GM12878 (cell line): Measurements from ENCODE around the gene BBOF1. TPM values are rescaled to one million over a fixed set of nuclear protein-coding genes. Genes with fewer than 3 reads are reported as not detected.

ENCODE experiments used
- ATAC-seq: fragments of 200-7000 bp; cut with Tn5 transposase; 3 replicates; pipeline ENCODE4 v1.9.1; 2020; ENCODE audit warnings: mild to moderate bottlenecking, moderate library complexity
- BruUV-seq: library from RNA; stranded (reverse); fragments of 400-500 nt; replicated peaks from 2 replicates; lab custom pipeline; 2021; lab: Mats Ljungman, UMichigan
- CTCF ChIA-PET: fragments of 300-600 bp; sonication (Branson Sonifier 250); formaldehyde crosslinking; extraction: SDS; loops from one replicate; lab custom pipeline; 2021; ENCODE audit warnings: inconsistent platforms; lab: Yijun Ruan, JAX
- POLR2A ChIA-PET: fragments of 350-600 bp; formaldehyde crosslinking; extraction: SDS; loops from one replicate; lab custom pipeline; 2021; ENCODE audit warnings: inconsistent platforms; lab: Charles Lee
- RAD21 ChIA-PET: fragments of 300-600 bp; sonication (Branson Sonifier 250); formaldehyde crosslinking; loops from one replicate; lab custom pipeline; 2023; ENCODE audit warnings: antibody characterized with exemption; ENCODE audit not compliant: unreplicated experiment; lab: Charles Lee
- SMC1A ChIA-PET: fragments of 300-600 bp; sonication (Branson Sonifier 250); formaldehyde crosslinking; loops from one replicate; lab custom pipeline; 2023; ENCODE audit not compliant: unreplicated experiment, uncharacterized antibody; lab: Charles Lee
- DNase-seq: peaks from one replicate; pipeline ENCODE4 v3.0.0-alpha.2; 2011; ENCODE audit warnings: low read depth, low spot score
- FAIRE-seq: peaks from 3 replicates; lab custom pipeline; 2011; peaks lifted over from hg19 to GRCh38; lab: Jason Lieb, UNC
- H2AFZ ChIP-seq: 2 replicates; pipeline ENCODE4 v1.6.0; 2011; ENCODE audit warnings: low read depth, low read length, control low read depth; ENCODE audit not compliant: control insufficient read depth
- H3K27ac ChIP-seq: 2 replicates; pipeline ENCODE4 v1.5.1; 2011; ENCODE audit warnings: control low read depth; ENCODE audit not compliant: control insufficient read depth, insufficient read depth
- H3K27me3 ChIP-seq, 2 experiments: replicated peaks in 1 of 2; 2 replicates each; pipeline versions ENCODE4 v1.6.0 to v1.6.1; 2011; ENCODE audit warnings: low read length in 1 of 2; ENCODE audit not compliant: control insufficient read depth in 2 of 2, insufficient read depth in 2 of 2
- H3K36me3 ChIP-seq, 2 experiments: 2 replicates each; pipeline ENCODE4 v1.5.1; 2011; ENCODE audit warnings: low read length in 1 of 2; ENCODE audit not compliant: control insufficient read depth in 2 of 2, insufficient read depth in 2 of 2
- H3K4me1 ChIP-seq: 2 replicates; pipeline ENCODE4 v1.6.1; 2011; ENCODE audit warnings: mild to moderate bottlenecking, low read length, moderate library complexity, mixed read lengths; ENCODE audit not compliant: control insufficient read depth, insufficient read depth
- H3K4me2 ChIP-seq: 2 replicates; pipeline ENCODE4 v1.6.0; 2011; ENCODE audit warnings: control low read depth; ENCODE audit not compliant: control insufficient read depth, insufficient read depth
- H3K4me3 ChIP-seq: fragments of 200-600 bp; sonication (generic); 2 replicates; pipeline ENCODE4 v1.5.1; 2016
- H3K79me2 ChIP-seq: 2 replicates; pipeline ENCODE4 v1.6.0; 2011; ENCODE audit warnings: low read length; ENCODE audit not compliant: control insufficient read depth, insufficient read depth
- H3K9ac ChIP-seq: 2 replicates; pipeline ENCODE4 v1.8.0; 2011; ENCODE audit warnings: low read length, control low read depth, mixed read lengths; ENCODE audit not compliant: control insufficient read depth, insufficient read depth
- H3K9me3 ChIP-seq: replicated peaks from 3 replicates; pipeline ENCODE4 v1.5.1; 2011; ENCODE audit warnings: mild to moderate bottlenecking, low read length; ENCODE audit not compliant: control insufficient read depth, insufficient read depth
- H4K20me1 ChIP-seq: 2 replicates; pipeline ENCODE4 v1.6.0; 2011; ENCODE audit not compliant: control insufficient read depth, insufficient read depth
- E2F8 ChIP-seq: fragments of 450-650 bp; IDR thresholded peaks from 2 replicates; pipeline ENCODE4 v1.6.1; 2018; ENCODE audit warnings: mild to moderate bottlenecking, low read depth, moderate library complexity; ENCODE audit not compliant: partially characterized antibody
- EZH2 ChIP-seq: IDR thresholded peaks from 2 replicates; pipeline ENCODE4 v1.6.1; 2012; ENCODE audit warnings: low read depth, mild to moderate bottlenecking, control low read depth, inconsistent platforms, low read length, borderline replicate concordance; ENCODE audit not compliant: control insufficient read depth
- HDAC2 ChIP-seq: fragments of 200-600 bp; sonication (generic); IDR thresholded peaks from 2 replicates; pipeline ENCODE4 v1.6.1; 2017
- JUND ChIP-seq: IDR thresholded peaks from 2 replicates; pipeline ENCODE4 v1.6.1; 2012; ENCODE audit warnings: low read depth, mild to moderate bottlenecking, low read length, improper control_type of control experiment, moderate library complexity
- KDM1A ChIP-seq: fragments of 200-600 bp; sonication (generic); IDR thresholded peaks from 2 replicates; pipeline ENCODE4 v1.6.1; 2016; ENCODE audit warnings: borderline replicate concordance
- MTA2 ChIP-seq: fragments of 450-650 bp; IDR thresholded peaks from 2 replicates; pipeline ENCODE4 v1.6.1; 2016; ENCODE audit warnings: low read depth, mild to moderate bottlenecking, moderate library complexity
- SMAD5 ChIP-seq: IDR thresholded peaks from 2 replicates; pipeline ENCODE4 v1.6.1; 2016; ENCODE audit warnings: antibody characterized with exemption, low read depth
- SMC3 ChIP-seq: IDR thresholded peaks from 2 replicates; pipeline ENCODE4 v1.6.1; 2011; ENCODE audit warnings: low read length, improper control_type of control experiment, borderline replicate concordance
- TCF7 ChIP-seq: IDR thresholded peaks from 2 replicates; pipeline ENCODE4 v1.6.1; 2014; ENCODE audit warnings: antibody characterized with exemption, borderline replicate concordance
- WGBS: methylation state at CpG from one replicate; pipeline ENCODE4 v1.1.6; 2016; ENCODE audit warnings: low lambda C conversion rate; ENCODE audit not compliant: insufficient replicate concordance, insufficient coverage; ENCODE audit errors: missing lambda C conversion rate; 5-methylcytosine and 5-hydroxymethylcytosine counted together
- in situ Hi-C: fragments of 300-500 bp; cut with MboI; formaldehyde crosslinking; loops from 9 replicates; pipeline ENCODE4 v1.14.3; 2018; ENCODE audit warnings: mixed read lengths
- intact Hi-C: fragments of 100-400 bp; cut with micrococcal nuclease; formaldehyde crosslinking; loops from one replicate; pipeline ENCODE4 v1.14.2; 2022; ENCODE audit not compliant: unreplicated experiment
- polyA plus RNA-seq, 11 experiments: library from polyadenylated mRNA; depleted of rRNA in 4 of 11; unstranded in 6 of 11; stranded (reverse) in 5 of 11; fragments of >200 nt; fragmentation: Nextera tagmentation in 4 of 11; fragmentation: Illumina TruSeq in 1 of 11; extraction: Ambion mirVana in 4 of 11; extraction: Trizol in 1 of 11; gene quantifications; 1 replicate in 1 of 11; 2 replicates in 10 of 11; pipeline versions ENCODE4 v1.2.1 to v1.2.3, GENCODE V29; 2011 to 2016; ENCODE audit warnings: inconsistent platforms in 2 of 11, missing spikeins in 2 of 11, low read depth in 1 of 11
- total RNA-seq, 4 experiments: library from RNA; depleted of rRNA in 3 of 4; stranded (reverse); fragments of >200 nt in 3 of 4; fragmentation: Illumina TruSeq in 1 of 4; extraction: Trizol in 1 of 4; gene quantifications; 2 replicates each; pipeline versions ENCODE4 v1.2.1 to v1.2.3, GENCODE V29; 2013 to 2021
- TF ChIP-seq, protein P1 (sequence below): fragments of 450-650 bp; IDR thresholded peaks from 2 replicates; pipeline ENCODE4 v1.6.1; 2017; ENCODE audit warnings: mild to moderate bottlenecking, low read depth, inconsistent platforms; ENCODE audit not compliant: poor library complexity, severe bottlenecking
- TF ChIP-seq, protein P2 (sequence below): IDR thresholded peaks from 2 replicates; pipeline ENCODE4 v1.6.1; 2012; ENCODE audit warnings: improper control_type of control experiment, low read depth, low read length; ENCODE audit not compliant: insufficient replicate concordance

BBOF1 gene
- total and polyA plus RNA-seq, 10 of the 15 experiments (the other 5 are each of a cell fraction or from before 2014, with no cell fraction given): 0.50 to 2.6 (median 0.79) TPM

- no peak for TF ChIP-seq E2F8
- peak; percentile 45; the same call in 1 of the 2 replicates for TF ChIP-seq SMC3
Measured at GRCh38 chr14:74038020-74038859, 19.1 kb downstream of the BBOF1 start (continued).

- ChIA-PET RAD21 (no interaction called here), SMC1A (no interaction called here), CTCF (no interaction called here), POLR2A (no interaction called here)
- Histone ChIP-seq H2AFZ (no peak overlapping the region), H3K4me1 (no peaks in the 10 kb centered on the region), H3K4me2 (no peak overlapping the region), H3K79me2 (no peaks in the 10 kb centered on the region), H3K9me3 (no peaks in the 10 kb centered on the region), H3K27ac (no peak overlapping the region), H3K27me3 (no peaks in the 10 kb centered on the region), H3K36me3 (no peaks in the 10 kb centered on the region), H3K9ac (no peak overlapping the region), H4K20me1 (no peaks in the 10 kb centered on the region), H3K4me3 (no peak overlapping the region)
- no TSS peak for BruUV-seq
- WGBS: 36% methylated on average over 2 of the region's 2 CpGs
- DNase-seq (no peak), FAIRE-seq (no peak), ATAC-seq (no peak)
- intact Hi-C loops: no loop called here
- in situ Hi-C loops: loop anchor here (25.0 kb wide), 1 partner anchor 305 kb away; no protein-coding TSS in a partner anchor
- TF ChIP-seq EZH2 (no peak), HDAC2 (no peak), KDM1A (no peak), MTA2 (no peak), SMAD5 (no peak), JUND (no peak), TCF7 (no peak)
- TF ChIP-seq, protein P1, sequence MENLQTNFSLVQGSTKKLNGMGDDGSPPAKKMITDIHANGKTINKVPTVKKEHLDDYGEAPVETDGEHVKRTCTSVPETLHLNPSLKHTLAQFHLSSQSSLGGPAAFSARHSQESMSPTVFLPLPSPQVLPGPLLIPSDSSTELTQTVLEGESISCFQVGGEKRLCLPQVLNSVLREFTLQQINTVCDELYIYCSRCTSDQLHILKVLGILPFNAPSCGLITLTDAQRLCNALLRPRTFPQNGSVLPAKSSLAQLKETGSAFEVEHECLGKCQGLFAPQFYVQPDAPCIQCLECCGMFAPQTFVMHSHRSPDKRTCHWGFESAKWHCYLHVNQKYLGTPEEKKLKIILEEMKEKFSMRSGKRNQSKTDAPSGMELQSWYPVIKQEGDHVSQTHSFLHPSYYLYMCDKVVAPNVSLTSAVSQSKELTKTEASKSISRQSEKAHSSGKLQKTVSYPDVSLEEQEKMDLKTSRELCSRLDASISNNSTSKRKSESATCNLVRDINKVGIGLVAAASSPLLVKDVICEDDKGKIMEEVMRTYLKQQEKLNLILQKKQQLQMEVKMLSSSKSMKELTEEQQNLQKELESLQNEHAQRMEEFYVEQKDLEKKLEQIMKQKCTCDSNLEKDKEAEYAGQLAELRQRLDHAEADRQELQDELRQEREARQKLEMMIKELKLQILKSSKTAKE: no peak
- TF ChIP-seq, protein P2, sequence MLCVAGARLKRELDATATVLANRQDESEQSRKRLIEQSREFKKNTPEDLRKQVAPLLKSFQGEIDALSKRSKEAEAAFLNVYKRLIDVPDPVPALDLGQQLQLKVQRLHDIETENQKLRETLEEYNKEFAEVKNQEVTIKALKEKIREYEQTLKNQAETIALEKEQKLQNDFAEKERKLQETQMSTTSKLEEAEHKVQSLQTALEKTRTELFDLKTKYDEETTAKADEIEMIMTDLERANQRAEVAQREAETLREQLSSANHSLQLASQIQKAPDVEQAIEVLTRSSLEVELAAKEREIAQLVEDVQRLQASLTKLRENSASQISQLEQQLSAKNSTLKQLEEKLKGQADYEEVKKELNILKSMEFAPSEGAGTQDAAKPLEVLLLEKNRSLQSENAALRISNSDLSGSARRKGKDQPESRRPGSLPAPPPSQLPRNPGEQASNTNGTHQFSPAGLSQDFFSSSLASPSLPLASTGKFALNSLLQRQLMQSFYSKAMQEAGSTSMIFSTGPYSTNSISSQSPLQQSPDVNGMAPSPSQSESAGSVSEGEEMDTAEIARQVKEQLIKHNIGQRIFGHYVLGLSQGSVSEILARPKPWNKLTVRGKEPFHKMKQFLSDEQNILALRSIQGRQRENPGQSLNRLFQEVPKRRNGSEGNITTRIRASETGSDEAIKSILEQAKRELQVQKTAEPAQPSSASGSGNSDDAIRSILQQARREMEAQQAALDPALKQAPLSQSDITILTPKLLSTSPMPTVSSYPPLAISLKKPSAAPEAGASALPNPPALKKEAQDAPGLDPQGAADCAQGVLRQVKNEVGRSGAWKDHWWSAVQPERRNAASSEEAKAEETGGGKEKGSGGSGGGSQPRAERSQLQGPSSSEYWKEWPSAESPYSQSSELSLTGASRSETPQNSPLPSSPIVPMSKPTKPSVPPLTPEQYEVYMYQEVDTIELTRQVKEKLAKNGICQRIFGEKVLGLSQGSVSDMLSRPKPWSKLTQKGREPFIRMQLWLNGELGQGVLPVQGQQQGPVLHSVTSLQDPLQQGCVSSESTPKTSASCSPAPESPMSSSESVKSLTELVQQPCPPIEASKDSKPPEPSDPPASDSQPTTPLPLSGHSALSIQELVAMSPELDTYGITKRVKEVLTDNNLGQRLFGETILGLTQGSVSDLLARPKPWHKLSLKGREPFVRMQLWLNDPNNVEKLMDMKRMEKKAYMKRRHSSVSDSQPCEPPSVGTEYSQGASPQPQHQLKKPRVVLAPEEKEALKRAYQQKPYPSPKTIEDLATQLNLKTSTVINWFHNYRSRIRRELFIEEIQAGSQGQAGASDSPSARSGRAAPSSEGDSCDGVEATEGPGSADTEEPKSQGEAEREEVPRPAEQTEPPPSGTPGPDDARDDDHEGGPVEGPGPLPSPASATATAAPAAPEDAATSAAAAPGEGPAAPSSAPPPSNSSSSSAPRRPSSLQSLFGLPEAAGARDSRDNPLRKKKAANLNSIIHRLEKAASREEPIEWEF: no peak
Measured at GRCh38 chr14:74042296-74042695, 23.1 kb downstream of the BBOF1 start.
